HG03066 (cell line): ENCODE data around the gene OR4E1.
"Not testable (repeated sequence)": the region's sequence is repeated elsewhere in the genome, so short reads cannot be mapped to it uniquely, and the experiment has no call there.

ENCODE experiments used
- ATAC-seq: cut with Tn5 transposase; IDR thresholded peaks from one replicate; pipeline ENCODE4 v1.9.1; 2021; ENCODE audit warnings: low read depth; ENCODE audit not compliant: unreplicated experiment

OR4E1 gene

GRCh38 chr14:21673718-21674117 is at the start of gene OR4E1:
Gene OR4E1 (minus strand): TSS chr14:21673818. CDS start chr14:21670935, 2,883 bp downstream.
- no peak for ATAC-seq

GRCh38 chr14:21721504-21721903 is 47.9 kb upstream of the OR4E1 start:
- no peak for ATAC-seq

GRCh38 chr14:21719841-21720240 is 46.2 kb upstream of the OR4E1 start:
- ATAC-seq = no peak

DNA sequence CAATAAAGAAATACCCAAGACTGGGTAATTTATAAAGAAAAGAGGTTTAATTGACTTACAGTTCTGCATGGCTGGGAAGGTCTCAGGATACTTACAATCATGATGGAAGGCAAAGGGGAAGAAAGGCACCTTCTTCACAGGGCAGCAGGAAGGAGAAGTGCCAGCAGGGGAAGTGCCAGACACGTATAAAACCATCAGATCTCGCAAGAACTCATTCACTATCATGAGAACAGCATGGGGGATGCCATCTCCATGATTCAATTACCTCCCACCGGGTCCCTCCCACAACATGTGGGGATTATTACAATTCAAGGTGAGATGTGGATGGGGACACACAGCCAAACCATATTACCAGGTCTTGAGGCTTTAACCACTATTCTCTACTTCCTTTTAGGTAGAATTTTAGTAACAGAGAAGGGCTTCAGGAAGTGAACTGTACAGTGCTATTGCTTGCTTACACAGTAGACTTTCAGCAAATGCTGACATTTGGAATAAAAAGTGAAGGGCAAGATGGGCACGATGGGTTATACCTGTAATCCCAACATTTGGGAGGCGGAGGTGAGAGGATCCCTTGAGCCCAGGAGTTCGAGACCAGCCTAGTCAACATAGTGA is 40.8 kb upstream of the OR4E1 start:
- no peak for ATAC-seq

DNA sequence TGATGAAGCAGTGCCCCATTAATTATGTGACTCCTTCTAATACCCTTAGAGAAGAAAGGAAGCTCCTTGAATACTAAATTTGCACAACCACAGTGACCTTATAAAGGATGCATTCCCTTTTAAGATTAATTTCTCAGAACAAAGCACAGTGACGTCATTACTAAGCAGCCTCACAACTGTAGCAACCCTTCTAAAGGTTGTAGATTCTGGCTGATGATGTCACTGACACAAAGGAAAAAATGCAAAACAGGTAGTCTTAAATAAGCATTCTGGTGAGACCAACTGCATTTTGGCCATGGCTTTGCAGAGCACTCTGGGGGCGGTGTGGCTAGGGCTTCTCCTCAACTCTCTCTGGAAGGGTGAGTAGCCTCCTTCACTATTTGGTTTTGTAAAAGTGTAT is 38.4 kb upstream of the OR4E1 start:
- no peak for ATAC-seq

DNA sequence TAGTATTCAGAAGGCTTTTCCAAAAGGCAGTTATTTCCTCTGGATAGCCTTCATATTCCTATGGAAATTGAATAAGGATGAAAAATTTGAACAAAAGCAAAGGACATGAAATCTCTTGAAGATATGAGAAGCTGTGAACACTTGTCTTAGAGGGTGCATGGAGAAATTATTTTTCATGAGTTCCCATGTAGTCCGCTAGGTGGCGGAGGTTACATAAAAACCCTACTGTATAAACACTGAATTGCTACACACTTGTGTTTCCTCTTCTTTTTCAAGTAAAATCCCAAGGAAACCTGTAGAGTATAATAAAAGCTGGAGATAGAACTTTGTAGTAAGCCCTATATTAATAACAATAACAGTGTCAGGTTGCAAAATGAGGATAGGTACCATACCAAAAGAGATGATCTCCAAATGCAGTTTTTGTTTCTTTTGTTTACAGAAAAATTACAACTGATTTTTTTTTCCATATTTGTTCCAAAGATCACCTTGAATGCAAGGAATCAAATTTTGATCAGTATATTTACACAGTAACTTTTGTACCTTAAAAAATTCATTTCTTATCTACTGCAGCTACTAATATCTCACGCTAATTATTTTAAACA is 37.8 kb upstream of the OR4E1 start:
- no peak for ATAC-seq

GRCh38 chr14:21704338-21704737 is 30.7 kb upstream of the OR4E1 start:
- ATAC-seq = no peak

DNA sequence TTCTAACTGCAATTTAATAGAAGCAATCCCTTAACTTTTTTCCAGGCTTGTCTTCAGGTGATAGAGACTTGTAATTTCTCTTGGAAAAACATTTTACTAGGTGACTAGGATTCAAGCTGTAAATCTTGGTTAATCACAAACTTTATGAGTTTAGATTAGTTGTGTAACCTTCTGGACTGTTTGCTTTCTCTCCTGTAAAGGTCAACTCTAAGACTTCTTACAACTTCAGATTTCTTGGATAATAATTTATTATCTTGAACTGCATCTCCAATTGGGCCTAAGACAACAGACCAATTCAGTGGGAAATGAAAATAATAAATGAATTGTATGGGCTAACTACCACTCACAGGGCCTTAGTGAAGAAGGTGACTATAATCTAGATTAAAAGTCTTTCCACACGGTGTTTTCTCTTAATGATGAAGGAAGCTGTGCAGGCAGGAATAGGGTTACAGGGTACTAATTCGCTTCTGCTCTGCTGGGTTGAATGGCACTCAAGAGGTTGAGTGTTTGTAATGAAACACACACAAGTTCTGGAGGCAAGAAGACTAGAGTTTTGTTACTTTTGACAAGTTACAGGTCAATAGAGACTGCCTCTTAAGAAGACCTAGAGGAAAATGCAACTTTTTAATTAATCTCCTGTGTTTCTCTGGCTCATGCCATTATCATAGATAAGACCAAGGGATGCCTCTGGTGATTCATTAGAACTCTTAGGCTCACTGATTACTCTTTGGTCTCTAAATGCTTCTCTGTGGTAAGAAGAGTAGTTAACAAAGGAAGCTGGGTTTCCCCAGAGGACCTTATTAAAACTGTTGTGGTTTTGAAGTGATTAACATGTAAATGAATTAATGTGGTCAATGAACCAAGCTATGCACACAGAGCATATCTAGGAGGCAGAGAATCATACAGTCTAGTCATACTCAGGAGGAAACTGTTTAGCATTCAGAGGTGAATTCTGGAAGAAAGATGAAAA is 30.0 kb upstream of the OR4E1 start:
- no peak for ATAC-seq

GRCh38 chr14:21702316-21702715 is 28.7 kb upstream of the OR4E1 start:
- no peak for ATAC-seq

GRCh38 chr14:21699551-21699950 is 25.9 kb upstream of the OR4E1 start:
- no peak for ATAC-seq

DNA sequence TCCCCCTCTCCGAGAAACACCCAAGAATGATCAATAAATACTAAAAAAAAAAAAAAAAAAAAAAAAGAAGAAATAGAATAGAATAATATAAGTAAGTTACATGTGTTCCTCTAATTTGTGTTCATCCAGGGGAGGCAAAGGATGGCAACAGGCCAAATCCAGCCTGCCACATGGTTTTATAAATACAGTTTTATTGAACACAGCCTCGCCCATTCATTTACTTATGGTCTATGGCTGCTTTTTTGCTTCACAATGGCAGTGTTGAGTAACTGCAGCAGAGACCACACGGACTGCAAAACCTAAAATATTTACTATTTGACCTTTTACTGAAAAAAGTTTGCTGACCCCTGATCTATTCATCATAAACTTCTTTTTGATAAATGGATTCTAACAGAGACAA is 24.9 kb upstream of the OR4E1 start:
- ATAC-seq = not testable (repeated sequence)

- not testable (repeated sequence) for ATAC-seq
Measured at GRCh38 chr14:21697662-21698061, 24.0 kb upstream of the OR4E1 start.

DNA sequence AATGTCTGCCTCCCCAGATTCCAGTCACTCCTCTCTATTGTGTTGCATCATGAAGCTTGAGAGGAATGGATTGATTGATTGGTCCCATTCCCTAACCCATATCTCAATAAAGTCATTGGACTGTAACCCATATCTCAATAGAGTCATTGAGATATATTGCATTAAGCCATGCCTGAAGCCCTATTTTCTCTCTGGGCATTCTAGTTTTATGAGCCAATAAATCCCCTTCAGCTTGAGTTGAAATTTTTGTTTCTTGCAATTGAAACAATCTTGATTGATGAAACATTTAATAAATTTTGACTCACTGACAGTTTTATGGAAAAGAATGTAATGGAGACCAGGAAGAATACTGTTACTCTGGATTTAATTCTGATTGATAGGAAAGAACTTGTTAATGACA is 20.8 kb upstream of the OR4E1 start:
- ATAC-seq = no peak

- ATAC-seq = no peak
Measured at GRCh38 chr14:21686468-21686867, 12.8 kb upstream of the OR4E1 start.

DNA sequence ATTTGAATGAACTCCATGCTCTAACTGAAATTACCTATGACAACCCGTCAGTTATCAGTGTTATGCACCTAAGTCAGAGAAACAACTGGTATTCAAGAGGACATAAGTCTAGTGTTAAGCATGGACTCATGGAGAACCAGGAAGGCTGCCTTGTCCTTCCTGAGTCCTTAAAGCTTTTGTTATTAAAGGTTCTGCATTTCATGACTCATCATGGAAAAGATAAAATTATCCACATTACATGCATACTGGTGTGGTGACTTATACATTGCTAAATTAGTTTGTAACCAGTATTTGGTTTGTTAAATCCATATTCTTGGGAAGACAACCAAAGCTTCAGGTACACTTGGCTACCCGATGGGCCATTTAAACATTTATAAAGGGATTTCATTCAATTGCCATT is 6.5 kb upstream of the OR4E1 start:
- no peak for ATAC-seq

DNA sequence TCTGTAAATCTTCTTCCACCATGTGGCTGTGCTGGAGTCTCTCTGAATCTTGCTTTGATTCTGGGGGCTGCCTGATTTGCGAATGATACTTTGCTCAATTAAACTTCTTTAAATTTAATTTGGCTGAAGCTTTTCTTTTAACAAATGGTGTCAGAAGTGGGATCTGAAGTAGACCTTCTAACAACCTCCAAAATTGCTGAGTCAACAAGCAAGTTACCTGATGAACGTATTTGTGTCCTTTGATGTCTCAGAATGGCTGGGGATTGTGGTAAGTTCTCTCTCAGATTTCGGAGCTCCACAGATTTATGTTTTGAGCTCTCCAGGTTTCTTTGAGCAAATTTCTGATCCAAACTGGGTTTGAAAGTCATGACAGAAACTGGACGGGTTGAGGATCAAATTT is 1.9 kb upstream of the OR4E1 start:
- no peak for ATAC-seq

DNA sequence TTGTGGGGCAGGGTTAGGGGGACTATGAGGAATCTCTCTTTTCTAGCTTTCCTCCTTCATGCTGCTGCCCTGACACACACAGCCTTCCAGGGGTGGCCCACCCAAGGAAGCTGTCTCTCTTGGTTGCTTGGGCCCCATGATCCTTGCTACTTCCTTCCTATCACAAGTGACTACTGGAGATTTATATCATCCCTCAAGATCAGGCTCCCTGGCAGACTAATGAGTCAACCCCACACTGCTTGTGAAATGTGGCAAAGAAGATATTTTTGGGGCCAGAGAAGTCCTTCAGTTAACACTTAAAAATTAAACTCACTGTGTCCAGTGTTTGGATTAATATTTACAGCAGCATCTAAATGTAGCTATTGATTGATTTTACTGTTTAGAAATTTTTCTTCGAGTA is 1.5 kb downstream of the OR4E1 start:
- no peak for ATAC-seq

DNA sequence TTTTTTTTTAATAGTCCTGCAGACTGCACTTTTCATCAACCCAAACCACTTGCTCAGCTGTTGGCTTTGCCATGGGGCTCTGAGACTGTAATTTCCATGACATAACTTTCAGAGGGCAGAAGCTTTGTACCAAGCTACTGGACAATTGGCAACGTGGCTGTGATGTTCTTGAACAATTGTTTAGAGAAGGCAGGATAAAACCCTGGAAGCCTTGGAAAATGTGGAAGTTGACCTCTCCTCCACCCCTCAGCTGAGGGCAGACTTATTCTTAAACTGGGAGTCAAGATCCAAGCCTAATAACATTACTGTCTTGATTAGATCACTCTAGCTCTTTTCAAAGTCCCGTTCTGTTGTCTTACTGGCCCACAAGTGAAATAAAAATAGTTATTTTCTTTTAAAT is 2.2 kb downstream of the OR4E1 start:
- no peak for ATAC-seq

GRCh38 chr14:21669284-21669683 is 4.3 kb downstream of the OR4E1 start:
- ATAC-seq = no peak

DNA sequence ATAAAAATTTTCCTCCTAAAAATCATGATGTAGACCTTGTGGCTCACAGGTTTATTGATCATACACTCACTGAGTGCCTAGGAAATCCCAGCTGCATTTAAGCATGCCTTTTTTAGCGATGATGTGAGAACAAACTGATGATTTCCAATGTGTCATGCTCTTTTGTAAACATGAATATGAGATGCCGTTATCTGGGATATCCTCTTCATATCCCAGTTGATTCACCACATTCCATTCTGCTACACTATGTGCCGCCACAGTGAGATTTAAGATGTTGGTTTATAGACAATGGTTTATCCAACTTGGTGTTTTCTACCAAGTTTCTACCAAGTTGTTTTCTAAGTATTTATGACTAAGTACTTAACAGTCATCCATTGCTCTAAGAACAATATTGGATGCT is 5.2 kb downstream of the OR4E1 start:
- no peak for ATAC-seq

DNA sequence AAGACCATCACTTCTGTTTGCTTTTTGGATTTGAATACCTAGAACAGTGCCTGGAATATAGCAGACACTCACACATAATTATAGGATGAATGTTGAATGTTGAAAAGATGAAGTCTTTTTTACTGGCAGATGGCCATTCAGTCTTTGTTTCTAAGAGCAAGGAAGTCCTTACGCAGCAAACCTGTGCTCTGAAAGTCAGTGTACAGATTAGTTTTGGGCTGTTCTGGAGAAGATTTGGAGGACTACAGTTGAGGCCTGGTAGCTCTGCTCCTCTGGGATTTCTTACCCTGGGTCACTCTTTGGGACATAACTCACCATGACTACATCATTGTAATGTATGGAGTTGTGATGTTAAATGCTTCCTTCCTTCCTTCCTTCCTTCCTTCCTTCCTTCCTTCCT is 16.6 kb downstream of the OR4E1 start:
- no peak for ATAC-seq

DNA sequence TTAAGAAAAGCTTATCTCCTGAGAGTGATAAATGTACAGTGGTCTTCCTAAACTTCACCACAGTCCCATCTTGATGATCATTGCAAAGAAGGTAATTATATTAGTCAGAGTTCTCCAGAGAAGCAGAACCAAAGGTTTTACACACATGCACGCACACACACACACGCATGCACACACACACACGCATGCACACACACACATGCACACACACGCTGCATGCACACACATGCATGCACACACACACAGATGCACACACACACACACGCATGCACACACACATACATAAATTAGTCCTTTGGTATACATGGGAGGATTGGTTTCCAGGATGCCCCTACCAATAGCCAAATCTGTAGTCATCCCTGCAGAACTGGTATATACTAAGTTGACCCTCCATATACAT is 19.4 kb downstream of the OR4E1 start:
- ATAC-seq = no peak
